Erythroblast (primary cell): ENCODE results near the gene CAPN7.

Source experiments
- GATA1 ChIP-seq: IDR thresholded peaks from 2 replicates; pipeline ENCODE4 v1.6.1; 2011; ENCODE audit warnings: low read depth, mild to moderate bottlenecking, control low read depth, low read length, moderate library complexity
- POLR2A ChIP-seq: IDR thresholded peaks from 2 replicates; pipeline ENCODE4 v1.6.1; 2011; ENCODE audit warnings: mild to moderate bottlenecking, low read length

GRCh38 chr3:15198686-15199085 lies 7.4 kb upstream of the CAPN7 start:
- TF ChIP-seq POLR2A, result no peak
- no peak for TF ChIP-seq GATA1
